NCI-H774 (cell line): ENCODE data around the gene ASCC3.

Experiments
- DNase-seq: peaks from one replicate; lab custom pipeline; 2025; lab: John Stamatoyannopoulos, UW

Gene ASCC3

DNA sequence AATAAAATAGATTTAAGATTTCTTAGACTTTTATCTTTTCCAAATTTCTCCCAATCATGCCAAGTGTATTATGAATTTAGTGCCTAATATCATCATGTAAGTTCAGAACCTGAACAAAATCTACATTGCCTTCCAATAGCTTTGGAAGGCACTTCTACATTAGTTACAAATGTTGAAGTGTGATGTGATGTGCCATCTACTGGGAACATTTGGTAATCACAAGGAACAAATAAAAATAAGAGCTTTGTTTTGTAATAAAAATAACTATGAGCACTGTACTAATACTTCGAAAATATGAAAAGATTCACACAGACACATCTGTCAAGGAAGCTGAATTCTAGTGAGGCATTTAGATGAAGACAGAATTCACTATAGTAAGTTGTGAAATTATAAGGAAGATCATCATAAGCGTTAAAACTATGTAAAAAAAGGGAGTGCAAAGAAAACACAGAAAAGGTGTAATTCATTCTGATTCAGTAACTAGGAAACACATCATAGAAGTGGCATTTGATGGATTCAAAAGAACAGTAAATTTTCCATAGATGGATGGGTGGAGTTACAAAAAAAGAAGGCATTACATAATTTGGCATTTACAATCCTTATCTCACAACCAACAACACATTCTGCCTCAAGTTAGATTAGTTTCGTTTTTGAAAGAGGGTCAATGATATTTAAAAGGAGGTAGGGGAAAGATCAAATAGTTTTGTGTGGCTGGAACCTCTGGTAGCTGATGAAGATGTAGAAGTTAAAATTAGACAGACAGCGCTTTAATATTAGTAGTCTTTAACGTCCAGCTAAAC lies 161.0 kb downstream of the ASCC3 start:
- peak; percentile 55 for DNase-seq

DNA sequence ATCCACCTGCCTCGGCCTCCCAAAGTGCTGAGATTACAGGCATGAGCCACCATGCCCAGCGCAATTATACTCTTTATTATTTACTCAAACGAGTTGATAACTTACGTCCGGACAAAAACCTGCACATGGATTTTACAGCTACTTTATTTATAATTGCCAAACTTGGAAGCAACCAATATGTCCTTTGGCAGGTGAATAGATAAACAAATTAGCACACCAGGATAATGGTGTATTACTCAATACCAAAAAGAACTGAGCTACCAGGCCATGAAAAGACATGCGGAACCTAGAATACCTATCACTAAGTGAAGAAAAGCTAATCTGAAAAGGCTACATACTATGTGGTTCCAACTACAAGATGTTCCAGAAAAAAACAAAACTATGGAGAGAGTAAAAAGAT lies 168.1 kb downstream of the ASCC3 start:
- DNase-seq, result no peak

DNA sequence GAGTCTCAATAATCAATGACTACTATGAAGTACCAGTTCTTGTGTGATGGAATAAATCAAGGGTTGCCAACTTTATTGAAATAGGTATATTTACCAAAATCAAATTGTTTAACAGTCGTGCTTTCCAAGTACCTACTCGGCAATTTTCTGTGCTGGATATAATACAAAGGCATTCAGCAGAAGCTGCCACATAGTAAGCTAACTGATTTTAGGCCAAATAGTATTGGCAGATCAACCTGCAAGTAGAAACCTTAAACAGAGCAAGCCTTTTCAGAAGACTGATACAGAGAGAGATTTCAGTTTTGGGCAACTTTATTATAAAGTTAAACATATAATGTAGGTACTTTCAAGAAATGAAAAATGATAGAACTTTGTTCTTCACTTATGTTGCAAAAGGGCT lies 174.6 kb downstream of the ASCC3 start:
- DNase-seq, result no peak

GRCh38 chr6:100704961-100705360 lies 176.2 kb downstream of the ASCC3 start:
- no peak for DNase-seq

DNA sequence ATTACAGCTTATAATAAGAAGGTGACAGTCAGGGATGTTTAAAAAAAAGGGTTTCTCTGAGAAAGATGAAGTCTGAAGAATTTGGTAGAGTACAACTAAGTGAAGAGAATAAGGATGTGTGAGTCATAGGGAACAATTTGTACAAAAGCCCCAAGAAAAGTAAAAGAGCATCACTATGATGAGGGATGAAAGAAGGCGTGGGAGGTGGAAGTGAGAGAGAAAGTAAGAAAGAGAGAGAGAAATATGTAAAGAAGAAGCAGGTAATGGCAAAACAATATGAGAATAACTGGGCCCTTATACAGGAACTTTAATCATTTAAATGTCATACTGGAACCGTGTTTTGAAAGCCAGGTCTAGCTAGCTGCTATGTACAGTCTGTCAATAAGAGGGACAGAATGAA lies 179.4 kb downstream of the ASCC3 start:
- no peak for DNase-seq

DNA sequence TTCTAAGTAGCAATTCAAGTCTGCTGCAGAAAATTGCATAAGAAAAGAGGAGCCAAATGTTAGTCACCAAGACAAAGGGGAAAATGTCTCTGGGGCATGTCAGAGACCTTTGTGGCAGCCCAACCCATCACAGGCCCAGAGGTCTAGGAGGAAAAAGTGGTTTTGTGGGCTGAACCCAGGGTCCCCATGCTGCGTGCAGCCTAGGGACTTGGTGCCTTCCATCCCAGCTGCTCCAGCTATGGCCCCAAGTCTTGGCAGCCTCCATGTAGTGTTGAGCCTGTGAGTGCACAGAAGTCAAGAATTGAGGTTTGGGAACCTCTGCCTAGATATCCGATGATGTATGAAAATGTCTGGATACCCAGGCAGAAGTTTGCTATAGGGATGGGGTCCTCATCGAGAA lies 181.1 kb downstream of the ASCC3 start:
- no peak for DNase-seq

DNA sequence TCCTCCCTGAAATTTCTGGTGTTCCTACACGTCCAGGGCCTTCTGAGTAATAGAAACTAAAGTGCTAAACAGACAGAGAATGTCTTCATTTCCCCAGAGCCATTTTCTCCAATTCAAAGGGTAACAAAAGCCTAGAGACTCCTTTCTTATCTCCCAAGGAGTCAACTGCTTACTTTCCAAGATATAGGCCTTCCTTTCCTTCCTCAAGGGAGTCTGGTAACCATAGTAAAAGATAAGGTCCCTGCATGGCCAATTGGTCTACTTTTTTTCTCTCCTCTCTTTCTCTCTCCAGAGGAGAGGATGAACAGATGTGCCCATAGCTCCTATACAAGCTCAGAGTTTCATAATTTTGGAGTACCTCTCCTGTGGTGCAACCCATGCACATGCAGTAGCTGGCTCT lies 185.7 kb downstream of the ASCC3 start:
- no peak for DNase-seq

DNA sequence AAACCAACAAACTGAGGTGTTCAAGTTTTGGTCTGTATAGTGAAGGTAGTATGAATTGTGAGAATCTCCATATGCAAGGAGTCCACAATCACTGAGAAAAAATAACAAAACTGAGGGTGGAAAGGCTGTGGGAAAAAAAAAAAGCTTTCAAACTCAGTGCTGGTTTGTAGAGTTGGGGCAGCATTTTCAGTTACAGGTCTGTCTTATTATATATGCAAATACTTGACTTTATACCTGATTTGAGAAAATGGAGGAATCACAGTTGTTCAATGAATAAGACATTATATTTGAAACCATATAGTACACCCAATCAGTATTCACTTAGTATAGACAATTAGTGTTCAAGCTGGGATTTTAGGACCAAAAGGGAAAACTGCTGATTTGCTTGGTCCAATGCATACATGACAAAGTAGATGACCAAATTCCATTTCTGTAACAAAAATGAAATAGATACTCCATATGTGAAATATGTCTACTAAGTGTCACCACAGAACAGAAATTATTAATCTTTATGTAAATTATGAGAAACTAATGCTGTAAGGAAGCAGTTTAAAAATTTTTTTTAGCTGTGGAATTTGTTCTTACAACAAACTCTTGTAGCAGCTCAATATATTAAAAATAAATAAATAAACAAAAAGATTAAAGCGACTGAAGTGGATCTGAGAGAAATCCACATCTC lies 187.7 kb downstream of the ASCC3 start:
- no peak for DNase-seq

DNA sequence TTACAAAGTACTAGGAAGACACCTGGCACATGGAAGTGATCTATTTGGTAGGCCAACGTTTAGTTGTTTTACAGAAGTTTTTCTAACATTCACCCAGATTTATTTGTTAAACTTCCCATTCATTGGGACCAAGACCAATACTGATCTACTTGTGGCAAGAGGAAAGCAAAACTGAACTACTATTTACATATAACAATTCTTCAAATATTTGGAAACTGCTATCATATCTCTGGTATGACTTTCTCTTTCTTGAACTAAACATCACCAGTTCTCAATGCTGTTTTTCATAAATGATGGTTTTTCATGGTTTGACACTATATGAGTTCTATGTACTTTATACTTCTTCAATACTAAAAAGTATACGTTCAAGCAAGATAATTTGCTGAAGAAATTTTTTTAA lies 189.2 kb downstream of the ASCC3 start:
- DNase-seq, result no peak

GRCh38 chr6:100686216-100686615 lies 194.9 kb downstream of the ASCC3 start:
- no peak for DNase-seq

DNA sequence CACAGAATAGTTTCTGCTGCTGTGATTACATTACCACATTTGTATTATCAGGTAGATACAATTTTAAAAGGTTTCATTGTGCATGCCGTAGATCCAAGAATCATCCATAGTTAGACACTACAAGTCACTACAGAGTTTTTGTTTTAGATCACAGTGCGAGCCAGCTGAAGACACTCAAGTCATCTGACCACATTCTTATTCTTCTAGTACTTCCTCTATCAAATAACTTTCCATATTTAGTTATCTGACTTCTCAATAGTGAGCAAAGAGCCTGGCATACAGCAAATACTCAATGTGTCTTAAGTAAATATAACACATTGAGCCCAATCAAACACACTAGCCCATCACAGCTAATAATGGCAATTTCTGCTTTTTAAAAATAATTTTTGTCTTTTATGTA lies 195.4 kb downstream of the ASCC3 start:
- no peak for DNase-seq

- no peak for DNase-seq
Measured at GRCh38 chr6:100680163-100680562, 201.0 kb downstream of the ASCC3 start.

DNA sequence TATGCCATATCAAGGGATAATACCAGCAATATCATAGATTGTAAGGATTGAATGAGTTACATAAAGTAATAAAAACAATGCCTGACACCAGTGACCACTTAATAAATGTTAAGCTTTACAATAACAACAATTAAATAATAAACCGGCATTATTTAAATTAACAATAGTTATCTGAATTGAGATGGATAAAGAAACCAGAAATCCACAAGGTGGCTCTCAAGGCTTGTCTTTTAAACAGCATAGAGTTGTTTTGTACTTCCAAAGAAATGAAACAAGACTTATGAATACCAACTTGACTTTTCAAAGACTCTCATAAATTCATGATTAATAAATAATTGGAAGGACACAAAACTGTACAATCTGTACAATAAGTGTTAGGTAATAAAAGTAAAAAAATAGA lies 203.1 kb downstream of the ASCC3 start:
- DNase-seq, result no peak

- DNase-seq, result no peak
Measured at GRCh38 chr6:100677240-100677639, 203.9 kb downstream of the ASCC3 start.

- DNase-seq, result no peak
Measured at GRCh38 chr6:100673641-100674040, 207.5 kb downstream of the ASCC3 start.

GRCh38 chr6:100671740-100672139 lies 209.4 kb downstream of the ASCC3 start:
- DNase-seq, result no peak

- DNase-seq, result no peak
Measured at GRCh38 chr6:100670056-100670455, 211.1 kb downstream of the ASCC3 start.

GRCh38 chr6:100665041-100665380 lies 216.1 kb downstream of the ASCC3 start:
- no peak for DNase-seq

- peak; percentile 54 for DNase-seq
Measured at GRCh38 chr6:100664274-100665040, 216.7 kb downstream of the ASCC3 start.

DNA sequence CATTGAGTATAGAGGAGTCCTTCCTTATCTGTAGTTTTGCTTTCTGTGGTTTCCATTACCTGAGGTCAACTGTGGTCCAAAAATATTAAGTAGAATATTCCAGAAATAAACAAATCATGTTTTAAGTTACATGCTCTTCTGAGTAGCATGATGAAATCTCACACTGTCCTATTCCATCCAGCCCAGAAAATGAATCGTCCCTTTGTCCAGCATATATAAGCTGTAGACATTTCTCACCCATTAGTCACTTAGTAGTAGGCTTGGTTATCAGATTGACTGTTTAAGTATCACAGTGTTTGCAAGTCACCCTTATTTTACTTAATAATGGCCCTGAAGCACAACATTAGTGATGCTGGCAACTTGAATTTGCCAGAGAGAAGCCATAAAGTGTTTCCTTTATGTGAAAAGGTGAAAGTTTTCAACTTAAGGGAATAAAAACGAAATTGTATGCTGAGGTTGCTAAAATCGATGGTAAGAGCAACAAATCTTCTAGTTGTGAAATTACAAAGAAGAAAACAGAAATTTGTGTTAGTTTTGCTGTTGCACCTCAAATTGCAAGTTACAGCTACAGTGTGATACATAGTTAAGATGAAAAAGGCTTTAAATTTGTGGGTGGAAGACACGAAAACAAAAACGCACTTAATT lies 217.8 kb downstream of the ASCC3 start:
- no peak for DNase-seq

- DNase-seq, result peak; percentile 29
Measured at GRCh38 chr6:100662264-100662663, 218.9 kb downstream of the ASCC3 start.

GRCh38 chr6:100658486-100658885 lies 222.6 kb downstream of the ASCC3 start:
- peak; percentile 43 for DNase-seq
